ENCODE results near the gene TBC1D26. TPM values are rescaled to one million over a fixed set of nuclear protein-coding genes. Genes with fewer than 3 reads are reported as not detected.
A peak's percentile ranks its signal among the peaks of the same experiment; 100 is the strongest.
"Not testable (repeated sequence)": the region's sequence is repeated elsewhere in the genome, so short reads cannot be mapped to it uniquely, and the experiment has no call there.

The TBC1D26 gene
- total and polyA plus RNA-seq, 2 of the 4 experiments (the other 2 are of a cell fraction) = 0.02 TPM; not detected in 1

GRCh38 chr17:15699413-15699924 is 32.6 kb upstream of the TBC1D26 start, which contains the start of gene ZNF286A:
Gene ZNF286A (plus strand): TSS chr17:15699752. CDS start chr17:15700330, 578 bp downstream.
- CTCF ChIA-PET; H4K20me1 ChIP-seq (ENCODE audit: insufficient read depth, low read length); H3K18ac ChIP-seq (ENCODE audit: low read depth, low read length); H3K27me3 ChIP-seq (ENCODE audit: control insufficient read depth, insufficient read depth, low read length); H3K79me1 ChIP-seq (ENCODE audit: low read depth in 1 of 2, low read length in 2 of 2); dilution Hi-C loops (cut with HindIII; ENCODE audit: low sequenced_read_pairs, unreplicated experiment); H3K9me3 ChIP-seq (ENCODE audit: control insufficient read depth, insufficient read depth, low read length); H4K5ac ChIP-seq (ENCODE audit: low read depth, low read length); H2AK9ac ChIP-seq (replicated peaks; ENCODE audit: low read depth, low read length, poor library complexity); H4K91ac ChIP-seq (ENCODE audit: insufficient read depth, low read depth, low read length); BruUV-seq (replicated peaks); H2BK15ac ChIP-seq (ENCODE audit: low read depth, low read length); H2BK120ac ChIP-seq (ENCODE audit: low read depth, low read length); H2AK5ac ChIP-seq (ENCODE audit: low read depth, low read length); in situ Hi-C loops (cut with MboI; ENCODE audit: low sequenced_read_pairs); intact Hi-C loops (cut with micrococcal nuclease); H2BK20ac ChIP-seq (ENCODE audit: low read depth, low read length); H3K14ac ChIP-seq (replicated peaks; ENCODE audit: low read depth, low read length); H3K9me1 ChIP-seq (ENCODE audit: insufficient read depth, low read length); H3K4me1 ChIP-seq (ENCODE audit: control insufficient read depth, insufficient read depth, low read length); POLR2A ChIA-PET (ENCODE audit: unreplicated experiment): not testable (repeated sequence)
- Histone ChIP-seq H2AFZ (replicated peaks; ENCODE audit: low read length, poor library complexity) (peak within 1 kb of the TSS; percentile 51), H2BK5ac (ENCODE audit: low read depth, low read length, poor library complexity, severe bottlenecking) (peak within 1 kb of the TSS; percentile 49), H3K56ac (ENCODE audit: extremely low read depth, insufficient read depth, low read length) (peak within 1 kb of the TSS; percentile 41; the same call in 1 of the 2 replicates), H3K4me3 (ENCODE audit: insufficient read depth, low read depth, low read length) (peak within 1 kb of the TSS; percentile 47), H3K4me2 (ENCODE audit: low read depth, low read length) (peak within 1 kb of the TSS; percentile 86), H4K8ac (ENCODE audit: low read depth in 2 of 2, low read length in 2 of 2) (peak within 1 kb of the TSS in 1 of 2 experiments; percentile 74; a peak in 3 of 4 replicates), H3K9ac (ENCODE audit: low read depth, low read length) (peak within 1 kb of the TSS; percentile 69), H3K36me3 (ENCODE audit: control insufficient read depth, insufficient read depth, low read length) (peaks cover 11% of the 10 kb centered on the region; the same call in 1 of the 2 replicates), H3K27ac (ENCODE audit: insufficient read depth, low read length) (peak within 1 kb of the TSS; percentile 64), H3K4ac (ENCODE audit: low read depth, low read length) (peak within 1 kb of the TSS; percentile 40; the same call in 1 of the 2 replicates), H3K23ac (ENCODE audit: low read depth, low read length) (0 out of 2 replicates have a peak within 1 kb of the TSS, but pooled peaks have one; percentile 38)
- peak; percentile 98 for DNase-seq
- TF ChIP-seq MXI1 (IDR thresholded peaks at IDR 0.05; ENCODE audit: borderline replicate concordance, low read depth, low read length) (0 out of 2 replicates have a peak, but pooled peaks have one; percentile 23), POLR2A (IDR thresholded peaks at IDR 0.05; ENCODE audit: low read depth, low read length) (peak; percentile 59), MAZ (IDR thresholded peaks at IDR 0.05; ENCODE audit: borderline replicate concordance, low read depth, low read length) (peak; percentile 48; the same call in 1 of the 2 replicates), USF2 (IDR thresholded peaks at IDR 0.05; ENCODE audit: low read depth, low read length) (peak; percentile 65)
- WGBS, 2 experiments (ENCODE audit: extremely low coverage in 2 of 2, insufficient read length in 1 of 2) = 0% methylated on average over 10 of the region's 44 CpGs; no CpG with 5 or more reads in 1 of the 2 experiments
- ATAC-seq (ENCODE audit: low read depth) = peak; percentile 97

- H3K23ac ChIP-seq (ENCODE audit: low read depth, low read length); H3K56ac ChIP-seq (ENCODE audit: extremely low read depth, insufficient read depth, low read length); H3K14ac ChIP-seq (replicated peaks; ENCODE audit: low read depth, low read length); in situ Hi-C loops (cut with MboI; ENCODE audit: low sequenced_read_pairs); POLR2A ChIA-PET (ENCODE audit: unreplicated experiment); H3K27me3 ChIP-seq (ENCODE audit: control insufficient read depth, insufficient read depth, low read length); H4K20me1 ChIP-seq (ENCODE audit: insufficient read depth, low read length); H4K5ac ChIP-seq (ENCODE audit: low read depth, low read length); H4K91ac ChIP-seq (ENCODE audit: insufficient read depth, low read depth, low read length); intact Hi-C loops (cut with micrococcal nuclease); H3K79me1 ChIP-seq (ENCODE audit: low read depth in 1 of 2, low read length in 2 of 2); H2AFZ ChIP-seq (replicated peaks; ENCODE audit: low read length, poor library complexity); H3K9me3 ChIP-seq (ENCODE audit: control insufficient read depth, insufficient read depth, low read length); CTCF ChIA-PET; H3K18ac ChIP-seq (ENCODE audit: low read depth, low read length); H2BK15ac ChIP-seq (ENCODE audit: low read depth, low read length); H2BK20ac ChIP-seq (ENCODE audit: low read depth, low read length); dilution Hi-C loops (cut with HindIII; ENCODE audit: low sequenced_read_pairs, unreplicated experiment); H2AK5ac ChIP-seq (ENCODE audit: low read depth, low read length); H3K9me1 ChIP-seq (ENCODE audit: insufficient read depth, low read length); H3K4me1 ChIP-seq (ENCODE audit: control insufficient read depth, insufficient read depth, low read length); DNase-seq; H3K4me2 ChIP-seq (ENCODE audit: low read depth, low read length); H2AK9ac ChIP-seq (replicated peaks; ENCODE audit: low read depth, low read length, poor library complexity); H2BK120ac ChIP-seq (ENCODE audit: low read depth, low read length): not testable (repeated sequence)
- Histone ChIP-seq H3K27ac (ENCODE audit: insufficient read depth, low read length) (peak overlapping the region; percentile 53), H2BK5ac (ENCODE audit: low read depth, low read length, poor library complexity, severe bottlenecking) (peak overlapping the region; percentile 49), H4K8ac (ENCODE audit: low read depth in 2 of 2, low read length in 2 of 2) (peak overlapping the region in 1 of 2 experiments; percentile 53; a peak in 1 of 4 replicates), H3K36me3 (ENCODE audit: control insufficient read depth, insufficient read depth, low read length) (peaks cover 15% of the 10 kb centered on the region; the same call in 1 of the 2 replicates), H3K4me3 (ENCODE audit: insufficient read depth, low read depth, low read length) (peak overlapping the region; percentile 45), H3K9ac (ENCODE audit: low read depth, low read length) (peak overlapping the region; percentile 55), H3K4ac (ENCODE audit: low read depth, low read length) (0 out of 2 replicates have a peak overlapping the region, but pooled peaks have one; percentile 40)
- TSS peak; percentile 83 for BruUV-seq (replicated peaks)
- WGBS, 2 experiments (ENCODE audit: extremely low coverage in 2 of 2, insufficient read length in 1 of 2) = no CpG with 5 or more reads among the region's 21 CpGs
- ATAC-seq (ENCODE audit: low read depth) = peak; percentile 56
Observed at GRCh38 chr17:15699937-15700336, 32.1 kb upstream of the TBC1D26 start.

Data from IMR-90 (cell line).